Gastroesophageal sphincter (tissue), 4 donors: Measurements from ENCODE around the gene IL36A. TPM values are rescaled to one million over a fixed set of nuclear protein-coding genes. Genes with fewer than 3 reads are reported as not detected.
A peak's percentile ranks its signal among the peaks of the same experiment; 100 is the strongest.

Experiments
- ATAC-seq: fragments of 150-250 bp; one replicate; pipeline ENCODE4 v1.9.1; 2016; ENCODE audit warnings: mild to moderate bottlenecking, moderate library complexity
- H3K27ac ChIP-seq, 4 donors: fragments of 200-600 bp; sonication (generic) in 3 of 4; 1 replicate in 3 of 4; 2 replicates in 1 of 4; pipeline ENCODE4 v1.5.1; 2016 to 2019
- H3K27me3 ChIP-seq: fragments of 200-600 bp; sonication (generic); one replicate; pipeline ENCODE4 v1.5.1; 2019
- H3K36me3 ChIP-seq, 2 donors: fragments of 200-600 bp; sonication (generic); one replicate each; pipeline ENCODE4 v1.5.1; 2019; ENCODE audit warnings: control low read depth in 1 of 2
- H3K4me1 ChIP-seq, 3 donors: fragments of 200-600 bp; sonication (generic); 1 replicate in 2 of 3; 2 replicates in 1 of 3; pipeline ENCODE4 v1.5.1; 2016 to 2019; ENCODE audit warnings: control low read depth in 2 of 3
- H3K4me3 ChIP-seq, 2 donors: fragments of 200-600 bp; sonication (generic); one replicate each; pipeline ENCODE4 v1.5.1; 2019; ENCODE audit warnings: mild to moderate bottlenecking in 1 of 2, moderate library complexity in 1 of 2
- H3K9me3 ChIP-seq, 3 donors: fragments of 200-600 bp; sonication (generic); one replicate each; pipeline ENCODE4 v1.5.1; 2017 to 2019; ENCODE audit warnings: control low read depth in 2 of 3
- EP300 ChIP-seq: sonication (generic); formaldehyde crosslinking; IDR thresholded peaks from one replicate; pipeline ENCODE4 v1.6.1; 2017; ENCODE audit warnings: antibody characterized with exemption, mild to moderate bottlenecking
- POLR2A ChIP-seq, 2 donors: fragments of 450-650 bp; IDR thresholded peaks; one replicate each; pipeline ENCODE4 v1.6.1; 2017; ENCODE audit warnings: antibody characterized with exemption in 2 of 2, mild to moderate bottlenecking in 2 of 2, moderate library complexity in 1 of 2
- POLR2AphosphoS5 ChIP-seq: sonication (generic); formaldehyde crosslinking; IDR thresholded peaks from one replicate; pipeline ENCODE4 v1.6.1; 2017; ENCODE audit warnings: antibody characterized with exemption
- WGBS, 2 donors: methylation state at CpG; one replicate each; pipeline ENCODE4 v1.1.5; 2018; ENCODE audit warnings: low coverage in 1 of 2; 5-methylcytosine and 5-hydroxymethylcytosine counted together
- total RNA-seq, 4 donors: library from RNA; depleted of rRNA; stranded (reverse); fragments of >200 nt; gene quantifications; one replicate each; pipeline ENCODE4 v1.1.0, GENCODE V29; 2016
- TF ChIP-seq, protein P1 (sequence below), 4 experiments: fragments of 200-600 bp in 2 of 4; fragments of 450-650 bp in 2 of 4; sonication (generic) in 1 of 4; IDR thresholded peaks; one replicate each; pipeline ENCODE4 v1.5.1; 2017 to 2019; ENCODE audit warnings: antibody characterized with exemption in 4 of 4, mild to moderate bottlenecking in 2 of 4, moderate library complexity in 2 of 4

IL36A gene, protein sequence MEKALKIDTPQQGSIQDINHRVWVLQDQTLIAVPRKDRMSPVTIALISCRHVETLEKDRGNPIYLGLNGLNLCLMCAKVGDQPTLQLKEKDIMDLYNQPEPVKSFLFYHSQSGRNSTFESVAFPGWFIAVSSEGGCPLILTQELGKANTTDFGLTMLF
- total RNA-seq: 1 to 10 TPM in 2 of 4 donors, not detected in 2; 1.2 to 9.1 TPM

DNA sequence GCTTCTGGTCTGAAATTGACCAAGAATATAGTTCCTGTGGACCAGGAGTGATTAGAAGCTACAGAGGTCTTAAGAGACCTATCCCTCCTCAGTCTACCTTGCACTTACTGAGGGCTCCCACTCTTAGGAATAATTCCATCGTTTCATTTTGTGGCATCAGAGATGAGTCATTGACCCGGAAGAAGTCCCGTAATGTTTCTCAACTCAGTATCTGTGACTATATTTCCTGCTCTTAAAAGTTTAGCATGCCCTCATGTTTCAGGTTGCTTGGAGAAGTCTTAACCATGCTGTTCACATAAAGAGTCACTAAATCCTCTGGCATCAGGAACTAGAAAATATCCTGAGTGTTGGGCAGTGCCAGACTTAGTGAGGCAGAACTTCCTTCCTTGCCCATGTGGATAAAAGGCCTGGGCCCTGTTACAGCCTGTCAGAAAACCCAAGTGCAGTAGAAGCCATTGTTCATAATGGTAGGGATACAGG, at the start of gene IL36A:
Gene IL36A, plus strand, starts transcription at position 430 of the 480 bp plus-strand sequence. CDS start 413 bp downstream, outside the sequence.
- TF ChIP-seq POLR2A (IDR thresholded peaks at IDR 0.05): no peak
- TF ChIP-seq, protein P1, sequence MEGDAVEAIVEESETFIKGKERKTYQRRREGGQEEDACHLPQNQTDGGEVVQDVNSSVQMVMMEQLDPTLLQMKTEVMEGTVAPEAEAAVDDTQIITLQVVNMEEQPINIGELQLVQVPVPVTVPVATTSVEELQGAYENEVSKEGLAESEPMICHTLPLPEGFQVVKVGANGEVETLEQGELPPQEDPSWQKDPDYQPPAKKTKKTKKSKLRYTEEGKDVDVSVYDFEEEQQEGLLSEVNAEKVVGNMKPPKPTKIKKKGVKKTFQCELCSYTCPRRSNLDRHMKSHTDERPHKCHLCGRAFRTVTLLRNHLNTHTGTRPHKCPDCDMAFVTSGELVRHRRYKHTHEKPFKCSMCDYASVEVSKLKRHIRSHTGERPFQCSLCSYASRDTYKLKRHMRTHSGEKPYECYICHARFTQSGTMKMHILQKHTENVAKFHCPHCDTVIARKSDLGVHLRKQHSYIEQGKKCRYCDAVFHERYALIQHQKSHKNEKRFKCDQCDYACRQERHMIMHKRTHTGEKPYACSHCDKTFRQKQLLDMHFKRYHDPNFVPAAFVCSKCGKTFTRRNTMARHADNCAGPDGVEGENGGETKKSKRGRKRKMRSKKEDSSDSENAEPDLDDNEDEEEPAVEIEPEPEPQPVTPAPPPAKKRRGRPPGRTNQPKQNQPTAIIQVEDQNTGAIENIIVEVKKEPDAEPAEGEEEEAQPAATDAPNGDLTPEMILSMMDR (IDR thresholded peaks at IDR 0.05): no peak
- no peak for TF ChIP-seq POLR2AphosphoS5
- TF ChIP-seq EP300: no peak
- peaks cover 9% of the 10 kb centered on the region for H3K27me3 ChIP-seq
- no peak for ATAC-seq
- H3K27ac ChIP-seq: no peak within 1 kb of the TSS
- no peaks in the 10 kb centered on the region for H3K36me3 ChIP-seq
- WGBS, 2 donors: 75 to 94% methylated on average over 2 to 3 of the region's 3 CpGs
- no peaks in the 10 kb centered on the region for H3K4me1 ChIP-seq
- peaks cover 0 to 15% (median 0%) of the 10 kb centered on the region in 3 donors for H3K9me3 ChIP-seq
- H3K4me3 ChIP-seq: no peak within 1 kb of the TSS

DNA sequence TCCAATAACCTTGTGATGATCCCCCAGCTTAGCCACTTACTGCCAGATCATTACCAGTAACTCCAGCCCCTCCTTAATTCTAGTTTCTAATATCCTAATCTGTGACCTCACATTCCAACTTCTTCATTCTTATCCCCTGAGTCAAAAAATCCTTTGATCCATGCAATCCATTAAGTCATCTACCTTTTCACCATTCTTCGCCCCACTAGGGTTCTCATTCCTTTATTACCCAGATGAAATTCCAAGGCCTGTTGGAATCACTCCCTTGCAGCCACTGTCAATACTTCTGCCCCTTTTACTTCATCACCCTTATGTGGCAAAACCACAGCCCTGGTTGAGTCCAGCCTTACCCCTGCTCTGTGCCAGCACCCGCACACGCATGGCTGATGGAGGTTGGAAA, 47.7 kb upstream of the IL36A start:
- ATAC-seq: no peak
- H3K4me3 ChIP-seq: no peak overlapping the region
- 96 to 100% methylated on average over 2 to 3 of the region's 3 CpGs for WGBS, 2 donors
- H3K4me1 ChIP-seq: no peaks in the 10 kb centered on the region
- no peak overlapping the region for H3K27ac ChIP-seq
- H3K9me3 ChIP-seq: no peaks in the 10 kb centered on the region
- no peaks in the 10 kb centered on the region for H3K36me3 ChIP-seq
- TF ChIP-seq POLR2AphosphoS5: no peak
- TF ChIP-seq, protein P1 (IDR thresholded peaks at IDR 0.05): no peak
- no peak for TF ChIP-seq EP300
- no peak for TF ChIP-seq POLR2A (IDR thresholded peaks at IDR 0.05)
- H3K27me3 ChIP-seq: peaks cover 8% of the 10 kb centered on the region

DNA sequence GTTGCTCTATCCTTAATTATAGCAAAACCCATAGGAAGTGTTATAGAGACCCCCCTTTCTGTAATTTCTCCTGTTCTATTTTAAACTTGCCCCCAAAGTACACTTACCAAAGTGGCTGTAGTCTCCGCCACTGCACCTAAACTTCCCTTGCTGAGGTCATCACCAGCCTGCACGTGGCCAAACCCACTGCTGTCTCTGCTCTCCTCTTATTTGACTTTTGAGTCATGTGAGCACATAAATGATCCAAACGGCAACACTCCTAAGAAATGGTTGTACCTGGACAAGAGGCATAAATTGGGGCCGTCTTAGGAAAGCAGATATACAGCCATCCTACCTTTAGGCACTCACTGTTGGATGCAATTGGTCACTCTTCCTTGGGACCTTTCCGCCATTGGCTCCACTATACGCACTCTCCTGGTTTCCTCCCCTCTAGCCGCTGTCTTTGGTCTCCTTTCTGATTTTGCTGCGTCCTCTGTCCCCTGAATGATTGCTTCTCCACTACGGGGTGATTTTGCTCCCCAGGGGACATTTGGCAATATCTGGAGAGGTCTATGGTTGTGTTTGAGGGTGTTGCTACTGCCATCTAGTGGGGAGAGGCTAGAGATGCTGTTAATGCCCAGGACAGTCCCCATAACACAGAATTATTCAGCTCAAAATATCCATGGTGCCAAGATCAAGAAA, 46.7 kb upstream of the IL36A start:
- 10 to 41% methylated on average over 2 to 8 of the region's 9 CpGs for WGBS, 2 donors
- H3K27ac ChIP-seq: no peak overlapping the region
- peak; percentile 57 for ATAC-seq

DNA sequence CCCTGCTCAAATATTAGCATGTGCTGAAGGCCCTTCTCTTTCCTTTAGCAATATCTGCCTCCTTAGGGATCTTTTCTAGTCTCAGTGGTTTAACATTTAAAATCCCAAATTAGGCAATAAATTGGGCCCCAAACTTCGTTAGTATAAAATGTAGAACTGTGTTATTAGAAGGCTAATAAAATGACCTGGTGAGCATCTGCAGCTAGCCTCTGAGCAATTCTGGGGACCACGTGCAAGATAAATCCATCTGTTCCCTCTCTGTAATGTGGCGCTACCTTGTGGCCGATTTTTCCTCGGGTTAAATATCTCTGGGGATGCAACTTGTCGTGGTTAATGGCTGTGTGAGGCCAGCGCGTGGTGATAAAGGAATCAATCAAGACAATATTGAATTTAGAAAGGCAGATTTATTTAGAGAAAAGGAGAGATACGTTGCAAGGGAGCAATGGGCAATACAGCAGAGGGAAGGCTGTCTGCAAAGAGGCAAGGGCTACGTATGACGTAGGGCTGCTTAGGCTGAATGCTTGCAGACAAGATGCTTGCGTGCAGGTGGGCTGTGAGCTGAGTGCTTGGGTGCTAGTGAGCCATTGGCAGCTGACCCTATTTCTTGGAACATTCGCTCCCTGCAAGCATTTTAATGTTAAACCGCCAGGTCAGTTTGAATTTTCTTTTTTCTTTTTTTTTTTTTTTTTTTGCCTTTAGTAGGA, 46.0 kb upstream of the IL36A start:
- TF ChIP-seq EP300 (no peak), POLR2AphosphoS5 (no peak), POLR2A (IDR thresholded peaks at IDR 0.05) (no peak)
- TF ChIP-seq, protein P1 (IDR thresholded peaks at IDR 0.05): no peak
- Histone ChIP-seq H3K9me3 (no peaks in the 10 kb centered on the region), H3K4me1 (no peaks in the 10 kb centered on the region), H3K4me3 (no peak overlapping the region), H3K27ac (no peak overlapping the region), H3K36me3 (no peaks in the 10 kb centered on the region), H3K27me3 (peaks cover 8% of the 10 kb centered on the region)
- 61 to 67% methylated on average over 12 to 14 of the region's 14 CpGs for WGBS, 2 donors
- no peak for ATAC-seq

More for the DNA sequence above, 46.7 kb upstream of the IL36A start:
- H3K4me1 ChIP-seq: no peaks in the 10 kb centered on the region
- TF ChIP-seq, protein P1 (IDR thresholded peaks at IDR 0.05): peak; percentile 33 to 73 (median 48)
- TF ChIP-seq EP300: no peak
- H3K9me3 ChIP-seq: no peaks in the 10 kb centered on the region
- no peak overlapping the region for H3K4me3 ChIP-seq
- H3K36me3 ChIP-seq: no peaks in the 10 kb centered on the region
- H3K27me3 ChIP-seq: peaks cover 8% of the 10 kb centered on the region
